ENCODE data around the gene ABCA6.

The ABCA6 gene

GRCh38 chr17:69159418-69159817 lies 17.7 kb upstream of the ABCA6 start:
- Mint-ChIP-seq H3K4me1 (ENCODE audit: low read depth) (no peaks in the 10 kb centered on the region), H3K27me3 (no peaks in the 10 kb centered on the region), H3K36me3 (ENCODE audit: low read depth) (peaks cover 2% of the 10 kb centered on the region), H3K27ac (no peak overlapping the region), H3K9me3 (no peaks in the 10 kb centered on the region), H3K4me3 (no peak overlapping the region)
- DNase-seq, result no peak

- H3K4me3 Mint-ChIP-seq, result no peak overlapping the region
- no peaks in the 10 kb centered on the region for H3K9me3 Mint-ChIP-seq
- peaks cover 11% of the 10 kb centered on the region for H3K36me3 Mint-ChIP-seq (ENCODE audit: low read depth)
- DNase-seq, result no peak
- no peak overlapping the region for H3K27ac Mint-ChIP-seq
- no peaks in the 10 kb centered on the region for H3K4me1 Mint-ChIP-seq (ENCODE audit: low read depth)
- no peaks in the 10 kb centered on the region for H3K27me3 Mint-ChIP-seq
These were observed 12.6 kb upstream of the ABCA6 start for GRCh38 chr17:69154267-69154666.

- Mint-ChIP-seq H3K36me3 (ENCODE audit: low read depth) (peaks cover 14% of the 10 kb centered on the region), H3K27me3 (no peaks in the 10 kb centered on the region), H3K4me1 (ENCODE audit: low read depth) (no peaks in the 10 kb centered on the region), H3K27ac (no peak overlapping the region), H3K4me3 (no peak overlapping the region), H3K9me3 (no peaks in the 10 kb centered on the region)
- DNase-seq, result no peak
These were observed 8.6 kb upstream of the ABCA6 start for GRCh38 chr17:69150333-69150732.

- H3K9me3 Mint-ChIP-seq, result no peaks in the 10 kb centered on the region
- H3K27ac Mint-ChIP-seq, result no peak overlapping the region
- H3K27me3 Mint-ChIP-seq, result no peaks in the 10 kb centered on the region
- H3K36me3 Mint-ChIP-seq (ENCODE audit: low read depth), result peaks cover 6% of the 10 kb centered on the region
- no peaks in the 10 kb centered on the region for H3K4me1 Mint-ChIP-seq (ENCODE audit: low read depth)
- DNase-seq, result no peak
- no peak overlapping the region for H3K4me3 Mint-ChIP-seq
These were observed 5.8 kb upstream of the ABCA6 start for GRCh38 chr17:69147460-69147859.

- no peaks in the 10 kb centered on the region for H3K27me3 Mint-ChIP-seq
- H3K27ac Mint-ChIP-seq, result no peak overlapping the region
- no peak overlapping the region for H3K4me3 Mint-ChIP-seq
- H3K36me3 Mint-ChIP-seq (ENCODE audit: low read depth), result peaks cover 6% of the 10 kb centered on the region
- no peaks in the 10 kb centered on the region for H3K4me1 Mint-ChIP-seq (ENCODE audit: low read depth)
- no peak for DNase-seq
- no peaks in the 10 kb centered on the region for H3K9me3 Mint-ChIP-seq
These were observed 2.9 kb upstream of the ABCA6 start for GRCh38 chr17:69144331-69145255.

GRCh38 chr17:69143683-69144231 lies 2.1 kb upstream of the ABCA6 start:
- H3K27ac Mint-ChIP-seq, result no peak overlapping the region
- H3K9me3 Mint-ChIP-seq, result no peaks in the 10 kb centered on the region
- DNase-seq, result no peak
- H3K4me1 Mint-ChIP-seq (ENCODE audit: low read depth), result no peaks in the 10 kb centered on the region
- peaks cover under 1% of the 10 kb centered on the region for H3K36me3 Mint-ChIP-seq (ENCODE audit: low read depth)
- no peak overlapping the region for H3K4me3 Mint-ChIP-seq
- H3K27me3 Mint-ChIP-seq, result no peaks in the 10 kb centered on the region

GRCh38 chr17:69143151-69143550 lies 1.5 kb upstream of the ABCA6 start:
- H3K36me3 Mint-ChIP-seq (ENCODE audit: low read depth), result no peaks in the 10 kb centered on the region
- no peaks in the 10 kb centered on the region for H3K4me1 Mint-ChIP-seq (ENCODE audit: low read depth)
- no peaks in the 10 kb centered on the region for H3K9me3 Mint-ChIP-seq

GRCh38 chr17:69142175-69142802 lies 594 bp upstream of the ABCA6 start:
- no peak overlapping the region for H3K27ac Mint-ChIP-seq
- H3K9me3 Mint-ChIP-seq, result no peaks in the 10 kb centered on the region
- H3K4me1 Mint-ChIP-seq (ENCODE audit: low read depth), result no peaks in the 10 kb centered on the region
- no peak overlapping the region for H3K4me3 Mint-ChIP-seq
- no peak for DNase-seq
- no peaks in the 10 kb centered on the region for H3K36me3 Mint-ChIP-seq (ENCODE audit: low read depth)
- no peaks in the 10 kb centered on the region for H3K27me3 Mint-ChIP-seq

More at GRCh38 chr17:69143151-69143550, 1.5 kb upstream of the ABCA6 start:
- H3K27ac Mint-ChIP-seq, result no peak overlapping the region
- no peaks in the 10 kb centered on the region for H3K27me3 Mint-ChIP-seq
- DNase-seq, result no peak
- H3K4me3 Mint-ChIP-seq, result no peak overlapping the region

GRCh38 chr17:69134112-69134511 lies 7.6 kb downstream of the ABCA6 start:
- DNase-seq, result no peak
- Mint-ChIP-seq H3K4me3 (no peak overlapping the region), H3K9me3 (no peaks in the 10 kb centered on the region), H3K27me3 (no peaks in the 10 kb centered on the region), H3K27ac (no peak overlapping the region), H3K36me3 (ENCODE audit: low read depth) (no peaks in the 10 kb centered on the region), H3K4me1 (ENCODE audit: low read depth) (no peaks in the 10 kb centered on the region)

GRCh38 chr17:69130627-69131296 lies 10.9 kb downstream of the ABCA6 start:
- Mint-ChIP-seq H3K4me3 (no peak overlapping the region), H3K27ac (no peak overlapping the region), H3K27me3 (no peaks in the 10 kb centered on the region), H3K4me1 (ENCODE audit: low read depth) (no peaks in the 10 kb centered on the region), H3K36me3 (ENCODE audit: low read depth) (no peaks in the 10 kb centered on the region), H3K9me3 (no peaks in the 10 kb centered on the region)
- DNase-seq, result no peak

GRCh38 chr17:69123626-69124025 lies 18.1 kb downstream of the ABCA6 start:
- DNase-seq, result no peak
- Mint-ChIP-seq H3K27ac (no peak overlapping the region), H3K27me3 (no peaks in the 10 kb centered on the region), H3K4me1 (ENCODE audit: low read depth) (no peaks in the 10 kb centered on the region), H3K4me3 (no peak overlapping the region), H3K9me3 (no peaks in the 10 kb centered on the region), H3K36me3 (ENCODE audit: low read depth) (no peaks in the 10 kb centered on the region)

- no peak for DNase-seq
- H3K27me3 Mint-ChIP-seq, result no peaks in the 10 kb centered on the region
- H3K4me3 Mint-ChIP-seq, result no peak overlapping the region
- no peaks in the 10 kb centered on the region for H3K9me3 Mint-ChIP-seq
- no peak overlapping the region for H3K27ac Mint-ChIP-seq
- no peaks in the 10 kb centered on the region for H3K4me1 Mint-ChIP-seq (ENCODE audit: low read depth)
- no peaks in the 10 kb centered on the region for H3K36me3 Mint-ChIP-seq (ENCODE audit: low read depth)
These were observed 19.6 kb downstream of the ABCA6 start for GRCh38 chr17:69122065-69122464.

- Mint-ChIP-seq H3K27me3 (no peaks in the 10 kb centered on the region), H3K27ac (no peak overlapping the region), H3K4me3 (no peak overlapping the region), H3K9me3 (no peaks in the 10 kb centered on the region), H3K4me1 (ENCODE audit: low read depth) (no peaks in the 10 kb centered on the region), H3K36me3 (ENCODE audit: low read depth) (no peaks in the 10 kb centered on the region)
- DNase-seq, result no peak
These were observed 23.6 kb downstream of the ABCA6 start for GRCh38 chr17:69117855-69118784.

GRCh38 chr17:69111794-69112193 lies 29.9 kb downstream of the ABCA6 start:
- no peaks in the 10 kb centered on the region for H3K36me3 Mint-ChIP-seq (ENCODE audit: low read depth)
- H3K27ac Mint-ChIP-seq, result no peak overlapping the region
- H3K4me3 Mint-ChIP-seq, result no peak overlapping the region
- no peaks in the 10 kb centered on the region for H3K27me3 Mint-ChIP-seq
- no peak for DNase-seq
- H3K9me3 Mint-ChIP-seq, result no peaks in the 10 kb centered on the region
- no peaks in the 10 kb centered on the region for H3K4me1 Mint-ChIP-seq (ENCODE audit: low read depth)
